HL-60 (cell line): ENCODE data around the gene DPF3.

ENCODE experiments used
- CTCF ChIP-seq: IDR thresholded peaks from one replicate; pipeline ENCODE4 v1.5.1; 2011; ENCODE audit warnings: low read length, control low read depth, inconsistent platforms; ENCODE audit not compliant: insufficient read depth
- GABPA ChIP-seq: IDR thresholded peaks from 2 replicates; pipeline ENCODE4 v1.6.1; 2012; ENCODE audit warnings: low read depth
- POLR2AphosphoS5 ChIP-seq: IDR thresholded peaks from 2 replicates; pipeline ENCODE4 v1.6.1; 2012; ENCODE audit warnings: low read depth
- TF ChIP-seq, protein P1 (sequence below): IDR thresholded peaks from 2 replicates; pipeline ENCODE4 v1.6.1; 2012; ENCODE audit warnings: low read depth; ENCODE audit not compliant: insufficient replicate concordance

DNA sequence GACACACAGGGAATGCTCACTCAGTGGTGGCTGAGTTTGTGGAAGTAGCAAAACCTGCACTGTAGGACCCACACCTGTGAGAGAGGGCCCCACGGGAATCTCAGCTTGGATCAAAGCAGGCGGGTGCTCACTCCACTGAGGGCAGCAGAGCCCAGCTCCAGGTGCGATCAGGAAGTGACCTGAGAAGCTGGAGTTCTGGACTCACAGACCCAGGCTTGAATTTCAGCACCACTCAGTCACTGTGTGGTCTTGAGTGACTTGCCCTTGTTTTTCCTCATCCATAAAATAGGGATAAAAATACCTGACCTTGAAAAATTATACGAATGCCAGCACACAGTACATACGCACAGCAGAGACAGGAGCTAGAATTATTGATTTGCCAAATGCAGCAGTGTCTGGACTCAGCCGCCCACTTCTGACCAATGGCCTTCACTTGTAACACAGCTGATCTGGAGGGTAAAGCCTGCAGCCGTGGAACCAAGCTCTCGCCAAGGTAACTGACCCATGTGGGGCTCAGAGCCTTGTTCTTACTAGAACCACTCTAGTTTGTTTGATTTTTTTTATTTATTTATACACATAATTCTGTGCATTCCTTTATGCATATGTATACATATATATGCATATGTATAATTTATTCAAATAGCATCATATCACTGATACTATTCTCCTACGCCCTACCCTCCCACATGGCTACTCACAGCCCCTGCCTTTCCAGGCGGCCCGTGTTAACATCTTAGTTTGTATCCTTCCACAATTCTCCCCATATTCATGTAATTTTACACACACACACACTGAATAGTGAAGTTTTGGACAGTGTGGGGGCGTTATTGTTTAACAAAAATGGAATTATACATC lies 53.9 kb downstream of the DPF3 start:
- TF ChIP-seq CTCF (no peak), POLR2AphosphoS5 (no peak), GABPA (no peak)
- TF ChIP-seq, protein P1, sequence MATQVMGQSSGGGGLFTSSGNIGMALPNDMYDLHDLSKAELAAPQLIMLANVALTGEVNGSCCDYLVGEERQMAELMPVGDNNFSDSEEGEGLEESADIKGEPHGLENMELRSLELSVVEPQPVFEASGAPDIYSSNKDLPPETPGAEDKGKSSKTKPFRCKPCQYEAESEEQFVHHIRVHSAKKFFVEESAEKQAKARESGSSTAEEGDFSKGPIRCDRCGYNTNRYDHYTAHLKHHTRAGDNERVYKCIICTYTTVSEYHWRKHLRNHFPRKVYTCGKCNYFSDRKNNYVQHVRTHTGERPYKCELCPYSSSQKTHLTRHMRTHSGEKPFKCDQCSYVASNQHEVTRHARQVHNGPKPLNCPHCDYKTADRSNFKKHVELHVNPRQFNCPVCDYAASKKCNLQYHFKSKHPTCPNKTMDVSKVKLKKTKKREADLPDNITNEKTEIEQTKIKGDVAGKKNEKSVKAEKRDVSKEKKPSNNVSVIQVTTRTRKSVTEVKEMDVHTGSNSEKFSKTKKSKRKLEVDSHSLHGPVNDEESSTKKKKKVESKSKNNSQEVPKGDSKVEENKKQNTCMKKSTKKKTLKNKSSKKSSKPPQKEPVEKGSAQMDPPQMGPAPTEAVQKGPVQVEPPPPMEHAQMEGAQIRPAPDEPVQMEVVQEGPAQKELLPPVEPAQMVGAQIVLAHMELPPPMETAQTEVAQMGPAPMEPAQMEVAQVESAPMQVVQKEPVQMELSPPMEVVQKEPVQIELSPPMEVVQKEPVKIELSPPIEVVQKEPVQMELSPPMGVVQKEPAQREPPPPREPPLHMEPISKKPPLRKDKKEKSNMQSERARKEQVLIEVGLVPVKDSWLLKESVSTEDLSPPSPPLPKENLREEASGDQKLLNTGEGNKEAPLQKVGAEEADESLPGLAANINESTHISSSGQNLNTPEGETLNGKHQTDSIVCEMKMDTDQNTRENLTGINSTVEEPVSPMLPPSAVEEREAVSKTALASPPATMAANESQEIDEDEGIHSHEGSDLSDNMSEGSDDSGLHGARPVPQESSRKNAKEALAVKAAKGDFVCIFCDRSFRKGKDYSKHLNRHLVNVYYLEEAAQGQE: no peak
